Peyer's patch (tissue), 4 donors: ENCODE data around the gene GAS7. TPM values are rescaled to one million over a fixed set of nuclear protein-coding genes. Genes with fewer than 3 reads are reported as not detected.
A peak's percentile ranks its signal among the peaks of the same experiment; 100 is the strongest.

Experiments
- DNase-seq, 3 donors: peaks; one replicate each; pipeline ENCODE4 v3.0.0-alpha.2; 2017 to 2019
- H3K27ac ChIP-seq, 4 donors: fragments of 200-600 bp; sonication (generic); one replicate each; pipeline ENCODE4 v1.5.1; 2016 to 2019
- H3K27me3 ChIP-seq, 2 donors: fragments of 200-600 bp; sonication (generic); one replicate each; pipeline ENCODE4 v1.5.1; 2019
- H3K36me3 ChIP-seq, 3 donors: fragments of 200-600 bp; sonication (generic); one replicate each; pipeline ENCODE4 v1.5.1; 2016 to 2019
- H3K4me1 ChIP-seq, 4 donors: fragments of 200-600 bp; sonication (generic); one replicate each; pipeline ENCODE4 v1.5.1; 2016 to 2019
- H3K4me3 ChIP-seq, 4 donors: fragments of 200-600 bp; sonication (generic); 1 replicate in 3 of 4; 2 replicates in 1 of 4; pipeline ENCODE4 v1.5.1; 2016 to 2019; ENCODE audit warnings: mild to moderate bottlenecking in 1 of 4
- H3K9me3 ChIP-seq, 4 donors: fragments of 200-600 bp; sonication (generic); one replicate each; pipeline ENCODE4 v1.5.1; 2016 to 2019; ENCODE audit warnings: mild to moderate bottlenecking in 1 of 4
- POLR2A ChIP-seq, 2 donors: fragments of 450-650 bp; IDR thresholded peaks; one replicate each; pipeline ENCODE4 v1.5.1; 2017; ENCODE audit warnings: antibody characterized with exemption in 2 of 2, mild to moderate bottlenecking in 2 of 2, moderate library complexity in 2 of 2
- total RNA-seq, 4 donors: library from RNA; depleted of rRNA; stranded (reverse); fragments of >200 nt; gene quantifications; one replicate each; pipeline ENCODE4 v1.1.0, GENCODE V29; 2016
- TF ChIP-seq, protein P1 (sequence below), 6 experiments: fragments of 450-650 bp in 4 of 6; fragments of 200-600 bp in 2 of 6; sonication (generic) in 1 of 6; IDR thresholded peaks; one replicate each; pipeline ENCODE4 v1.5.1; 2017 to 2019; ENCODE audit warnings: antibody characterized with exemption in 6 of 6, mild to moderate bottlenecking in 3 of 6, moderate library complexity in 1 of 6

The GAS7 gene
- total RNA-seq, 4 donors from 2014 or later, result 6.8 to 104 (median 27.6) TPM

GRCh38 chr17:9937241-9937761 lies 261.1 kb downstream of the GAS7 start:
- H3K36me3 ChIP-seq, result peaks cover 0 to 7% (median 0%) of the 10 kb centered on the region in 3 donors
- no peak overlapping the region for H3K4me3 ChIP-seq
- H3K27me3 ChIP-seq, result no peaks in the 10 kb centered on the region
- H3K27ac ChIP-seq, result no peak overlapping the region
- no peak for TF ChIP-seq POLR2A (IDR thresholded peaks at IDR 0.05)
- TF ChIP-seq, protein P1, sequence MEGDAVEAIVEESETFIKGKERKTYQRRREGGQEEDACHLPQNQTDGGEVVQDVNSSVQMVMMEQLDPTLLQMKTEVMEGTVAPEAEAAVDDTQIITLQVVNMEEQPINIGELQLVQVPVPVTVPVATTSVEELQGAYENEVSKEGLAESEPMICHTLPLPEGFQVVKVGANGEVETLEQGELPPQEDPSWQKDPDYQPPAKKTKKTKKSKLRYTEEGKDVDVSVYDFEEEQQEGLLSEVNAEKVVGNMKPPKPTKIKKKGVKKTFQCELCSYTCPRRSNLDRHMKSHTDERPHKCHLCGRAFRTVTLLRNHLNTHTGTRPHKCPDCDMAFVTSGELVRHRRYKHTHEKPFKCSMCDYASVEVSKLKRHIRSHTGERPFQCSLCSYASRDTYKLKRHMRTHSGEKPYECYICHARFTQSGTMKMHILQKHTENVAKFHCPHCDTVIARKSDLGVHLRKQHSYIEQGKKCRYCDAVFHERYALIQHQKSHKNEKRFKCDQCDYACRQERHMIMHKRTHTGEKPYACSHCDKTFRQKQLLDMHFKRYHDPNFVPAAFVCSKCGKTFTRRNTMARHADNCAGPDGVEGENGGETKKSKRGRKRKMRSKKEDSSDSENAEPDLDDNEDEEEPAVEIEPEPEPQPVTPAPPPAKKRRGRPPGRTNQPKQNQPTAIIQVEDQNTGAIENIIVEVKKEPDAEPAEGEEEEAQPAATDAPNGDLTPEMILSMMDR (IDR thresholded peaks at IDR 0.05), result no peak
- H3K9me3 ChIP-seq, result peaks cover 0 to 4% (median 1%) of the 10 kb centered on the region in 4 donors
- DNase-seq, result peak in 1 of 3 donors; percentile 52
- no peaks in the 10 kb centered on the region for H3K4me1 ChIP-seq

DNA sequence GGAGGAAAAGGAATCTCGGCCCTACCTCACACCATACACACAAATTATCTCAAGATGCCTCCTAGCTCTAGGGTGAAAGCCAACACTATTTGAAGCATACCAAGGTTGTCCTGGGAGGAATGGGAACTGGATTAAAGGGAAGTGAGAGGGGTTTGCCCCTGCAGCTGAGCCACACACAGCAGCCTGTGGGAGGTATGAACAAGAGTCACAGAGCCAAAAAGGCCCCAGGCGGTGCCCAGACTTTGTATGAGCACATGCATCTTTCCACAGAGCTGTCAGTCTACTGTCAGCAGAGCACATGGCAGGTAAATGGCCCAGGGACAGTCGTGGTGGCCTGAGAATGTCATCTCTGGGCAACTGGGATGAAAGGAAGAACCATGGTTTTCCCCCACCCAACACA lies 262.3 kb downstream of the GAS7 start:
- TF ChIP-seq, protein P1 (IDR thresholded peaks at IDR 0.05), result no peak
- TF ChIP-seq POLR2A (IDR thresholded peaks at IDR 0.05), result no peak
- H3K27ac ChIP-seq, result no peak overlapping the region
- peaks cover 0 to 4% (median 1%) of the 10 kb centered on the region in 4 donors for H3K9me3 ChIP-seq
- no peak overlapping the region for H3K4me3 ChIP-seq
- no peaks in the 10 kb centered on the region for H3K27me3 ChIP-seq
- no peaks in the 10 kb centered on the region for H3K36me3 ChIP-seq
- no peaks in the 10 kb centered on the region for H3K4me1 ChIP-seq
- DNase-seq, result no peak

DNA sequence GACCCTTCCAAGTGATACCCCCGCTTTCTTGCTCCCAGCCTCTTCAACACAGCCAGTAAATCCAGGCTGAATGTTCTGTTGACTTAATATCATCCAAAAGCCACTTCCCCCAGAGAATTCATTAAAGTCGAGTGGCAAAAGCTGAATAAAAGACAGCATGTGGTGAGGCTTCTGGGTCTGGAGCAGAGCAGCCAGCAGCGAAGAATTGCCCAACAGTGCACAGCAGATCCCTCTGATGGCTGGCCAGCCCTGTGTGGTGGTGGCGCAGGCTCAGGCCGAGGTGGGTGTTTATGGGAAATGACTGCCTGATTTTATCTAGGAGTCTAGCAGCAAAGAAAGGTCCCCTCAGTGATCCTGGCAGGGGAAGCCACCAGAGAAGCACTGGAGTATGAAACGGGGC lies 263.0 kb downstream of the GAS7 start:
- DNase-seq, result no peak
- Histone ChIP-seq H3K27ac (no peak overlapping the region), H3K9me3 (peaks cover 0 to 4% (median 1%) of the 10 kb centered on the region in 4 donors), H3K36me3 (no peaks in the 10 kb centered on the region), H3K4me1 (no peaks in the 10 kb centered on the region), H3K27me3 (no peaks in the 10 kb centered on the region), H3K4me3 (no peak overlapping the region)
- TF ChIP-seq, protein P1 (IDR thresholded peaks at IDR 0.05), result no peak
- no peak for TF ChIP-seq POLR2A (IDR thresholded peaks at IDR 0.05)

GRCh38 chr17:9934331-9934730 lies 264.1 kb downstream of the GAS7 start:
- H3K36me3 ChIP-seq, result no peaks in the 10 kb centered on the region
- peaks cover 0 to 4% (median 1%) of the 10 kb centered on the region in 4 donors for H3K9me3 ChIP-seq
- TF ChIP-seq, protein P1 (IDR thresholded peaks at IDR 0.05), result no peak
- TF ChIP-seq POLR2A (IDR thresholded peaks at IDR 0.05), result no peak
- no peak for DNase-seq
- no peaks in the 10 kb centered on the region for H3K4me1 ChIP-seq
- no peak overlapping the region for H3K4me3 ChIP-seq
- no peaks in the 10 kb centered on the region for H3K27me3 ChIP-seq
- H3K27ac ChIP-seq, result no peak overlapping the region

GRCh38 chr17:9932491-9932890 lies 265.9 kb downstream of the GAS7 start:
- Histone ChIP-seq H3K27ac (no peak overlapping the region), H3K27me3 (no peaks in the 10 kb centered on the region), H3K4me3 (no peak overlapping the region), H3K36me3 (no peaks in the 10 kb centered on the region), H3K9me3 (peaks cover 0 to 2% (median 0%) of the 10 kb centered on the region in 4 donors), H3K4me1 (no peaks in the 10 kb centered on the region)
- no peak for DNase-seq
- TF ChIP-seq, protein P1 (IDR thresholded peaks at IDR 0.05), result no peak
- no peak for TF ChIP-seq POLR2A (IDR thresholded peaks at IDR 0.05)
